GM18517 (cell line): Measurements from ENCODE around the gene SYNGAP1.

Experiments
- ATAC-seq: cut with Tn5 transposase; IDR thresholded peaks from one replicate; pipeline ENCODE4 v1.9.1; 2021; ENCODE audit warnings: mild to moderate bottlenecking, moderate library complexity; ENCODE audit not compliant: unreplicated experiment

SYNGAP1 gene

GRCh38 chr6:33420491-33421343 lies 852 bp downstream of the SYNGAP1 start:
- ATAC-seq = no peak

- ATAC-seq = no peak
These were observed 1.4 kb downstream of the SYNGAP1 start for GRCh38 chr6:33421344-33421643.

- no peak for ATAC-seq
These were observed 3.9 kb downstream of the SYNGAP1 start for GRCh38 chr6:33423777-33424176.

- no peak for ATAC-seq
These were observed 5.2 kb downstream of the SYNGAP1 start for GRCh38 chr6:33424855-33425667.

DNA sequence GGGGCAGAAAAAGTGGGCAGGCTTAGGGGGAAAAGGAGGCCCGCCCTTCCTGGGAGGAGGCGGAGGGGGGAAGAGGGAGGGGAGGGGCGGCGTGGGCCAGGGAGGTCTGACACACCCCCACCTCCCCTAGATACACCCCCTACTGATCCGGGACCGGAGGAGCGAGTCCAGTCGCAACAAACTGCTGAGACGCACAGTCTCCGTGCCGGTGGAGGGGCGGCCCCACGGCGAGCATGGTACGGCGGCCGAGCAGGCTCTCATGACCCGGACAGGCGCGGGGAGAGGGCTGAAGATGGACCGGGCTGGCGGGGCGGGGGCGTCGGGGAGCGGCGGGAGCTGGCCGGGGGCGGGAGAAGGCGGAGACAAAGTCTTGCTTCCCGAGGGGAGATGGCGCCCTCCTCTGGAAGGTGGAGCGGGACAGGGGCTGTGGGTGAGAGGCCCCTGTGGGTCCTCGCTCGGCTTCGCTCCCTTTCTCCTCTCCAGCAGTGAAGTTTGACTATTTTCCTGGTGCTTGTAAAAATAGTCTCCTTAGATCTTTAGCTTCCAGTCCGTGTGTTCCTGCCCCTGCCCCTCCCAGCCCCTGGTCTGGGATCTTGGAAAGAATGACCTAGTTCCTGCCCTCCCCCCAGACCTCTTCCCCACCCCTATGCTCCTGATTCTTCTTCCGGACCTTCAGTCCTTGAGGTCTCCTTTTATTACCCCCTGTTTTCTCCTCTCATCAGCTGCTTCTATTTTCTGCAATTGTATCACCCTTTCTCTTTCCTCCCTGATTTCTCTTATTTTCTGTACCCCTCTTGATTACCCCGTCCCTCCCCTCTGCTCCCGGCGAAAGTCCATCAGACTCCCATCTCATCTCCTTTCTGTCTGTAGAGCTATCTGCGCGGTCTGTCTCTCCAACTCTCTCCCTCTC lies 6.1 kb downstream of the SYNGAP1 start:
- no peak for ATAC-seq

DNA sequence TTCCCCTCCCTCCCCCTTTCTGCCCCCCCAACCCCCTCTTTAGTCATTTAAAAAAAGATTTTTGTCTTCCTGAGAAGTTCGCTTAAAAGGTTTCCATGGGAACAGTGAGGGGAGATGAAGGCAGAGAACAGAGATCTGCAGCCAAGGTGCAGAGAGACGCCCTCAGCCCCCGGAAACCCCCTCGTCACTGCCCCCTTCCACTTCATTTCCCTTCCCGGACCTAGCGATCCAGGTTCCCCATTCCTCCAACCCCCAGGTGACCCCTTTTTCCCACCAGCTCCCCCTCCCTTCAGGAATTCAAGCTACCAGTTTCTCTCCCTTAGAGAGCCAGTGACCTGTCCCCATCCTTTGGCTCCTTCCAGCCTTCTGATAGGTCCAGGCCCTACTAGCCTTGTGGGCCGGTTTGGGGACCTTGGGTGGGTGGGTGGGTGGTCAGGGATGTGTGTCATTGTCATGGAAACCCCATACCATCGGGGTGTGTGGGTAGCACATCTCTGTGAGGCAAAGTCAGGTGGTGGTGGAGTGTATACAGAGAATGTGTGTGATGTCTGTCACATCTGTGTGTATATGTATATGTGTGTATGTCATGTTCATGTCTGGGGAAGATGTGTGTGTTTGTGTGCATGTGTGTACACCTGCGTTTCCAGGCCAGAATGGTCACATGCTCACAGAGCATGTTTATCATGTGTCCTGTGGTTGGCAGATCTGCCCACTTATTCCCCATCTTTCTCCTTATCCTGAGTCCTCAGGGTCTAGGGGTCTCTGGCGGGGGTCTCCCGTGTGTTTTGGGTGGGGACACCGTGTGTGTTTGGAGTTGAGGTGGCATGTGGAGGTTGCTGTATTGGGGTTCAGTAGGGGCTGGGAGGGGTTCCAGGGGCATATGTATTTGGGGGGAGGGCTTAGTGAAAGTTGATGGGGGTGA lies 7.0 kb downstream of the SYNGAP1 start:
- no peak for ATAC-seq

DNA sequence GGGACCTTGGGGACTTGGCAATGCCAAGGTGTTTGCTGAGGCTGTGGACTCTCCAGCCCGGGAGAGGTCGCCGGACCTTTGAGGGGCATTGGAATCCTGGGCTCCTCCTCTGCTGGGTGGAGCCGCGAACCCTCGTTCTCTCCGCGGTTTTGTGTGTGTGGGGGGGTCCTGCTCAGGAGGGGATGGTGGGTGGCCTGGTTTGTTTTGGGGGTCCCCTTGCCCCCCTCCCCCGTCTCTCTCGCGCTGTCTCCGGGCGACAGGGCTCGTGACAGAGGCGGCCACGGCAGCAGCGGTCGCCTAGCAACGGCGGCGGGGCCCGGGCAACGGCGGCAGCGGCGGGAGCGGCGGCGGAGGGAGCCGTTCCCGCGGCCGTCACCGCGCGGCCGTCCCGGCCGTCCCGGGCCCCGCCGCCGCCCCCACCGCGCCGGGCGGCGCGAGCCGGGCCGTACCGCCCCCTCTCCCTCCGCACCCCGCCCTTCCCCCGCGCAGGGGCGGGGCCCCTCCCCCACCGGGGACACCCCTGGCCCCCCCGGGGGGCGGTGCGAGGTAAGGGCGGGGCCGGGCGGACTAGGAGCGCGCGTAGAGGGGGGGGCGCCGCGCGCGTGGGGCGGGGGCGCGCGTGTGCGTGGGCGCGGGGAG lies 7.8 kb downstream of the SYNGAP1 start:
- no peak for ATAC-seq

DNA sequence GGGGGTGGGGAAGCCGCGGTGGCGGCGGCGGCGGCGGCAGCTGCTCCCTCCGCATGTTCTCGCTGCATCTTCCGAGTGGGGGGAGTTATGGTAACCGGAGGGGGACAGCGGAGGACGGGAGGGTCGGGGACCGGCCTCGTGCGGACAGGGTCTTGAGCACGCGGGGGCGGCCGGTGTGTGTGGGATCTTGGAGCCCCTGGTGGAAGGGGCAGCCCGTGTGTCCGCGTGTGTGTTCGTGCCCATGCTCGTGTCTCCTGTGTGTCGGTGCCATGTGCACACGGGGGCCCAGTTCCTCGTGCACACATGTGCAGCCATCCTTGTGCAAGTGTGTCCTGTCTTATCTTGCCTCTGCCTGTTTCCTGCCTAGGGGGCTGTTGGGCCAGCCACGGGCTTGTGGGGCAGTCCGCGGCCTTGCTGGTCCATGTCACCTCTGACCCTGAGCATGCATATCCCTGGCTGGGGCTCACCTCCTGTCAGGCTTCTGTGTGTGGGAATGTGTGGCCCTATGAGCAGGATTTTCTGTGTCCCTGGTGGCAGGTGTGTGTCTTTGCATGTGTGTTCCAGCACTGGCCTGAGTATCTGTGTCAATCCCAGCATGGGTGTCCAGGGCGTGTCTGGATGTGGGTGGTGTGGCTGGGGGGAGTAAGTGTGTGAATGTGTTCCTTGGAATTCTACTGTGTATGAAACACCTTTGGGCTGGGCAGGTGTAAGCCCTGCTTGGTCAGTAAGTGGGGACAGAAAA lies 8.5 kb downstream of the SYNGAP1 start:
- ATAC-seq = no peak

DNA sequence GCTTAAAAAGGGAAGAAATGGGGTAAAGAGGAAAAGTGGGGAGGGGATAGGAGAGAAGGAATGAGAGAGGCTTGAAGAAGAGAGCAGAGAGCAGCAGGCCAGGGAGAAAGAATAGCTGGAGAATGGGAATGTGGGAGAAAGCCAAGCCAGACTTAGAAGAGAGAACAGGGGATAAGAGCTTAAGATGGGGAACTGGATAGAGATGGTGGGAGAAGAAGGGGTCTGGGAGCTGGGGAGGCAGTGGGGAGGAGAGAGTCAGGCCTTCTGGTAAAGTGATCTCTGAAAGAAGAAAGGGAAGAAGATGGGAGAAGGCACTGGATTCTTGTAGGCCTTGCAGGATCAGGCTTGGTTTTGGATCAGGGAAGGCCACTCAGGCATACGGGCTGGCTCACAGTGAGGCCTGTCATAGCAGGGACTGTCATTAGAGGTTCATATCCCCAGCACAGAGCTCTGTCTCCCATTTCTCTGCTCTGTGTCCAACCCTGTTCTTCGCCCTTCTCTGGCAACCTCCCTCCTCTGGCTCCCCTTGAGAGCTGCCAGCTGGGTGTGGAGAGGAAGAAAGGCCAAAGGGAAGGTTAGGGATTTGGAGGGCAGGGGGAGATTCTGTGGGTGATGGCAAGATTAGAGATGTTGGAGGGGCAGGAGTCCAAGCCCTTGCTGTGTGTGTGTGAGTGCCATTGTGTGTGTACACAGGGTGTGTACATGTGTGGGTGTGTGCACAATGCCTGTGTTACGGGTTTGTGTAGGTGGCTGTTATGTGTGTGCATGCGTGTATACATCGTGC lies 9.3 kb downstream of the SYNGAP1 start:
- ATAC-seq = no peak

DNA sequence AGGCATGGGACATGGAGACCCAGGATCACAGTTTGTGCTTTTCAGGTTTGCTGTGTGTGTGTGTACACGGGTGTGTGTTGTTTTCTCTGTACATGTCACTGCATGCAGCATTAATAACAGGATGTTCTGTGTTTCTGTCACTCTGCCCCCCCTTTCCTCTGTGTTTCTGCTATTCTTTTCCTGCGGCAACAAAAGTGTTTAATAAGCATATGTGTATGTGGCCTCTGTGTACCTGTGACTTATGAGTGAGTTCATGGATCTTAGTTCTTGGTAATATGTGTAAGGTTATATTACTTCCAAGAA lies 9.8 kb downstream of the SYNGAP1 start:
- ATAC-seq = no peak

- no peak for ATAC-seq
These were observed 10.5 kb downstream of the SYNGAP1 start for GRCh38 chr6:33430334-33430733.

- no peak for ATAC-seq
These were observed 11.4 kb downstream of the SYNGAP1 start for GRCh38 chr6:33430991-33431879.

- no peak for ATAC-seq
These were observed 12.1 kb downstream of the SYNGAP1 start for GRCh38 chr6:33431880-33432541.

DNA sequence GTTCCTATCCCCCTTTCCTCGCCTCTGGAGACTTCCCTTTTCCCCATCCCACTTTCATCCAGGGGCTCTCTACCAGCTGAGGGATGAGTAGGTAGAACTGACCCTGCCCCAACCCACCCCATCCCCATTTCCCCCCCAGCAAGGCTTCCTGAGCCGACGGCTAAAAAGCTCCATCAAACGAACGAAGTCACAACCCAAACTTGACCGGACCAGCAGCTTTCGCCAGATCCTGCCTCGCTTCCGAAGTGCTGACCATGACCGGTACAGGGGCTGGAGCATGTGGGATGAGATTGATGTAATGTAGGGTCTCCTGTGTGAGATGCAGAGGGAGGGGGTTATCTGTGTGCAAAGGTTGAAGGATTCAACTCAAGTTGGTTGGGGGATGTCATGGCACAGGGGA lies 12.7 kb downstream of the SYNGAP1 start:
- no peak for ATAC-seq

- ATAC-seq = no peak
These were observed 13.2 kb downstream of the SYNGAP1 start for GRCh38 chr6:33433001-33433543.

DNA sequence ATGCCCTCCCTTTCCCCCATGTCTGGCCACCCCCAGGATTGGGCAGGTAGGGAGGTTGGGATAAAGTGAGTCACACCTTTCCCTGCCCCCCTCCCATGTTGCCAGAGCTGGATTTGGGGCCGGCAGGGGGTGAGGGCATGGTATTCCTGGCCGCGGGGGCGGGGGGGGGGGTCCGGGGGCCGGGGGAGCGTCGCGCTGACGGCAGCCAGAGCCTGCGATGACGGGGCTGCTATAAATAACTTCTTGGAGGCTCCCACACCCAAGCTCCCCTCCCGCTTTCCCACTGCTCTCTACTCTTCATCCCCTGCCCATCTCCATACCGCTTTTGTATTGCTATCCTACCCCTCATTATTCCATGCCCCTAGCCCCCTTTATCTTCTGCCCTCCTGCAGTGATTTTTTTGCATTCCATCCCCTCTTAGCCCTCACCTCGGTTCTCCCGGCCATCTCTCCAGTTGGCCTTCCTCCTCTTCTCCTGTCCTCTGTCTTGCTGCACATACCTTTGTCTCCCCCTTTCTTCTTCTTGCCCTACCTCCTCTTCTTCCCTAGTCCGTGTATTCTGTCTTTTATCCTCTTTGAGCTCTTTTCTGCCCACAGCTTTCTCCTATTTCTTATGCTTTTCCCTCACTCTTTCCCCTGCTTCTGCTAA lies 13.8 kb downstream of the SYNGAP1 start:
- ATAC-seq = no peak
